PC-3 (cell line): ENCODE data around the gene TMEM273. TPM values are rescaled to one million over a fixed set of nuclear protein-coding genes. Genes with fewer than 3 reads are reported as not detected.

Experiments used
- ATAC-seq: fragments of 200-7000 bp; cut with Tn5 transposase; 2 replicates; pipeline ENCODE4 v1.9.1; 2020; ENCODE audit warnings: mild to moderate bottlenecking, moderate library complexity
- BruUV-seq: library from RNA; stranded (reverse); fragments of 400-500 nt; replicated peaks from 2 replicates; lab custom pipeline; 2021; lab: Mats Ljungman, UMichigan
- CTCF ChIA-PET: fragments of 300-600 bp; sonication (Branson Sonifier 250); formaldehyde crosslinking; loops from one replicate; lab custom pipeline; 2022; ENCODE audit warnings: antibody characterized with exemption; lab: Charles Lee
- POLR2A ChIA-PET: fragments of 300-600 bp; sonication (Branson Sonifier 250); formaldehyde crosslinking; loops from one replicate; lab custom pipeline; 2022; ENCODE audit warnings: antibody characterized with exemption; ENCODE audit not compliant: unreplicated experiment; lab: Charles Lee
- DNase-seq: peaks from one replicate; pipeline ENCODE4 v3.0.0-alpha.2; 2015
- H2AFZ ChIP-seq: fragments of 300-600 bp; sonication (generic); 2 replicates; pipeline ENCODE4 v1.6.0; 2016; ENCODE audit warnings: antibody characterized with exemption, low read length
- H3F3A ChIP-seq: fragments of 300-600 bp; sonication (generic); one replicate; pipeline ENCODE4 v1.6.0; 2017; ENCODE audit warnings: antibody characterized with exemption, low read length, control low read depth, mild to moderate bottlenecking; ENCODE audit not compliant: unreplicated experiment
- H3K27ac ChIP-seq: fragments of 300-600 bp; sonication (generic); 2 replicates; pipeline ENCODE4 v1.5.1; 2016; ENCODE audit warnings: mild to moderate bottlenecking, low read length
- H3K27me3 ChIP-seq: fragments of 300-600 bp; sonication (generic); 2 replicates; pipeline ENCODE4 v1.6.1; 2016; ENCODE audit warnings: low read length, mixed read lengths
- H3K36me3 ChIP-seq: fragments of 300-600 bp; sonication (generic); 2 replicates; pipeline ENCODE4 v1.6.1; 2016; ENCODE audit warnings: low read depth, mixed run types, low read length, mixed read lengths
- H3K4me1 ChIP-seq: fragments of 300-600 bp; sonication (generic); 2 replicates; pipeline ENCODE4 v1.5.1; 2016; ENCODE audit warnings: low read length; ENCODE audit not compliant: insufficient read depth
- H3K4me2 ChIP-seq: fragments of 300-600 bp; sonication (generic); 2 replicates; pipeline ENCODE4 v1.6.0; 2016; ENCODE audit warnings: low read length
- H3K4me3 ChIP-seq: fragments of 300-600 bp; sonication (generic); 2 replicates; pipeline ENCODE4 v1.5.1; 2016; ENCODE audit warnings: mild to moderate bottlenecking, low read length, mixed read lengths
- H3K79me2 ChIP-seq: fragments of 300-600 bp; sonication (generic); 2 replicates; pipeline ENCODE4 v1.6.1; 2017; ENCODE audit warnings: low read length, mixed read lengths
- H3K9ac ChIP-seq: fragments of 300-600 bp; sonication (generic); 2 replicates; pipeline ENCODE4 v1.6.0; 2016; ENCODE audit warnings: mild to moderate bottlenecking, low read length
- H3K9me2 ChIP-seq: fragments of 300-600 bp; sonication (generic); replicated peaks from 2 replicates; pipeline ENCODE4 v1.6.1; 2016; ENCODE audit warnings: mixed run types, low read length, mixed read lengths
- H3K9me3 ChIP-seq: fragments of 300-600 bp; sonication (generic); 2 replicates; pipeline ENCODE4 v1.6.1; 2016; ENCODE audit warnings: low read length, mixed read lengths
- H4K20me1 ChIP-seq: fragments of 300-600 bp; sonication (generic); 2 replicates; pipeline ENCODE4 v1.6.1; 2016; ENCODE audit warnings: low read length, mixed read lengths
- EZH2 ChIP-seq: fragments of 300-600 bp; sonication (generic); IDR thresholded peaks from one replicate; pipeline ENCODE4 v1.6.1; 2017; ENCODE audit warnings: antibody characterized with exemption, mild to moderate bottlenecking, low read length; ENCODE audit not compliant: unreplicated experiment
- EZH2phosphoT487 ChIP-seq: fragments of 300-600 bp; sonication (generic); IDR thresholded peaks from 2 replicates; pipeline ENCODE4 v1.6.1; 2018; ENCODE audit warnings: mild to moderate bottlenecking, antibody characterized with exemption, low read length, borderline replicate concordance
- intact Hi-C: fragments of 100-400 bp; cut with micrococcal nuclease; formaldehyde crosslinking; loops from 2 replicates; pipeline ENCODE4 v1.9.0; 2023
- total RNA-seq: library from RNA; depleted of rRNA; stranded (reverse); fragments of >200 nt; gene quantifications from 2 replicates; pipeline ENCODE4 v1.2.3, GENCODE V29; 2014
- TF ChIP-seq, protein P1 (sequence below): fragments of 300-600 bp; sonication (generic); conservative IDR thresholded peaks from 2 replicates; pipeline ENCODE4 v1.5.1; 2017; ENCODE audit warnings: antibody characterized with exemption, low read depth, mild to moderate bottlenecking, low read length

The TMEM273 gene
- total RNA-seq, 1 experiment from 2014 or later: not detected

- no peak for ATAC-seq
- H3K9ac ChIP-seq: no peak overlapping the region
- H2AFZ ChIP-seq: no peak overlapping the region
- peaks cover 39% of the 10 kb centered on the region for H3K27me3 ChIP-seq
- BruUV-seq: no TSS peak
- intact Hi-C loops: no loop called here
- no peaks in the 10 kb centered on the region for H3K9me3 ChIP-seq
- ChIA-PET POLR2A (no interaction called here), CTCF (no interaction called here)
- H3K27ac ChIP-seq: no peak overlapping the region
- H3K4me3 ChIP-seq: no peak overlapping the region
- H3K36me3 ChIP-seq: no peaks in the 10 kb centered on the region
- H3K4me1 ChIP-seq: peaks cover 20% of the 10 kb centered on the region
- DNase-seq: no peak
- no peak overlapping the region for H3K4me2 ChIP-seq
- no peaks in the 10 kb centered on the region for H3K9me2 ChIP-seq
- no peaks in the 10 kb centered on the region for H3F3A ChIP-seq
- no peaks in the 10 kb centered on the region for H4K20me1 ChIP-seq
- H3K79me2 ChIP-seq: no peaks in the 10 kb centered on the region
- TF ChIP-seq, protein P1, sequence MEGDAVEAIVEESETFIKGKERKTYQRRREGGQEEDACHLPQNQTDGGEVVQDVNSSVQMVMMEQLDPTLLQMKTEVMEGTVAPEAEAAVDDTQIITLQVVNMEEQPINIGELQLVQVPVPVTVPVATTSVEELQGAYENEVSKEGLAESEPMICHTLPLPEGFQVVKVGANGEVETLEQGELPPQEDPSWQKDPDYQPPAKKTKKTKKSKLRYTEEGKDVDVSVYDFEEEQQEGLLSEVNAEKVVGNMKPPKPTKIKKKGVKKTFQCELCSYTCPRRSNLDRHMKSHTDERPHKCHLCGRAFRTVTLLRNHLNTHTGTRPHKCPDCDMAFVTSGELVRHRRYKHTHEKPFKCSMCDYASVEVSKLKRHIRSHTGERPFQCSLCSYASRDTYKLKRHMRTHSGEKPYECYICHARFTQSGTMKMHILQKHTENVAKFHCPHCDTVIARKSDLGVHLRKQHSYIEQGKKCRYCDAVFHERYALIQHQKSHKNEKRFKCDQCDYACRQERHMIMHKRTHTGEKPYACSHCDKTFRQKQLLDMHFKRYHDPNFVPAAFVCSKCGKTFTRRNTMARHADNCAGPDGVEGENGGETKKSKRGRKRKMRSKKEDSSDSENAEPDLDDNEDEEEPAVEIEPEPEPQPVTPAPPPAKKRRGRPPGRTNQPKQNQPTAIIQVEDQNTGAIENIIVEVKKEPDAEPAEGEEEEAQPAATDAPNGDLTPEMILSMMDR: no peak
- no peak for TF ChIP-seq EZH2
- TF ChIP-seq EZH2phosphoT487: no peak
Observed at GRCh38 chr10:49218480-49218879, 30.3 kb upstream of the TMEM273 start.

DNA sequence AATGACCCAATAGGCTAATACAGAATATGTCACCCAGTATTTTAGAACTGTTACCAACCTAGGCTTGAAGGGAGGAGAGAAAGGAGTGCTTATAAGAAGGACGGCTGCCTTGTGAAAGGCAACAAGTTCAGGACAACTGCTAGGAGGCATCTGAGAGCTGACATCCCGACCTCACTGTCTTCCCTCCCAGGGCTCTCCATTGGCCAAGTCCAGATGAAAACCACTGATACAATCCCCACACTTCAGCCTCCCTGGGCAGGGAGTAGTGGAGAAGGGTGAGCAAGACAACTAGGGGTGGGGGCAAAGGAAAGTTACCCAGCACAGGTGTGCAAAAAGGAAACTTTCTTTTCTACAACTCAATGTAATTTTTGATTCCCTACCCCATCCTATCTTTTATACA lies 29.5 kb upstream of the TMEM273 start:
- ATAC-seq (no peak), DNase-seq (no peak)
- Histone ChIP-seq H4K20me1 (no peaks in the 10 kb centered on the region), H3K9me3 (no peaks in the 10 kb centered on the region), H3K4me1 (peaks cover 20% of the 10 kb centered on the region), H3K9me2 (no peaks in the 10 kb centered on the region), H3F3A (no peaks in the 10 kb centered on the region), H3K27ac (no peak overlapping the region), H3K9ac (no peak overlapping the region), H3K4me2 (no peak overlapping the region), H3K27me3 (peaks cover 47% of the 10 kb centered on the region), H2AFZ (no peak overlapping the region), H3K4me3 (no peak overlapping the region), H3K36me3 (no peaks in the 10 kb centered on the region), H3K79me2 (no peaks in the 10 kb centered on the region)
- TF ChIP-seq EZH2phosphoT487 (no peak), EZH2 (no peak)
- TF ChIP-seq, protein P1: no peak
- BruUV-seq: no TSS peak
- ChIA-PET CTCF (no interaction called here), POLR2A (no interaction called here)
- intact Hi-C loops: no loop called here

DNA sequence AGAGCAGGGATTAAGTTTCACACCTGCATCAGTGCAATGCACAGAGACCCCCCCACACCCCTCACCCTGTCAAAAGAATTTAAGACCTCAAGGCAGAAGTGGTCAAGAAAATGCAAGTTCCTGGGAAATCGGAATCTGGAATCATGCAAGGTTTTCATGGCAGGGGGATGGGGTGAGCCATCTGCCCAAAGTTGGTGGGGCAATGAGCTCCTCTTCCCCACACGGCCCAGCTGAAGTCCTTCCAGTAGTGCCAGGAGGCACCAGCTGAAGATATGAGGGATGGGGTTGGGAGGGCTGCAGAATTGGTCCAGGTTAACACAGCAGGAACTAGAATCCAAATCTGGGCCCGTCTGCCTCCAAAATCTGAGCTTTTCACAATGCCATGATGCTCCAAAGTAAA lies 25.0 kb upstream of the TMEM273 start:
- Histone ChIP-seq H3K9ac (no peak overlapping the region), H3K4me3 (no peak overlapping the region), H3K9me2 (no peaks in the 10 kb centered on the region), H3K27ac (no peak overlapping the region), H2AFZ (no peak overlapping the region), H3F3A (no peaks in the 10 kb centered on the region), H3K27me3 (peaks cover 76% of the 10 kb centered on the region), H3K4me1 (no peaks in the 10 kb centered on the region), H4K20me1 (no peaks in the 10 kb centered on the region), H3K9me3 (no peaks in the 10 kb centered on the region), H3K36me3 (no peaks in the 10 kb centered on the region), H3K4me2 (no peak overlapping the region), H3K79me2 (no peaks in the 10 kb centered on the region)
- no TSS peak for BruUV-seq
- ChIA-PET POLR2A (no interaction called here), CTCF (no interaction called here)
- no peak for ATAC-seq
- TF ChIP-seq EZH2phosphoT487 (no peak), EZH2 (no peak)
- TF ChIP-seq, protein P1: no peak
- intact Hi-C loops: no loop called here
- DNase-seq: no peak
